COR-L47 (cell line): ENCODE data around the gene PTPRC.
A peak's percentile ranks its signal among the peaks of the same experiment; 100 is the strongest.

Experiments
- DNase-seq: peaks from one replicate; lab custom pipeline; 2025; lab: John Stamatoyannopoulos, UW

The PTPRC gene

DNA sequence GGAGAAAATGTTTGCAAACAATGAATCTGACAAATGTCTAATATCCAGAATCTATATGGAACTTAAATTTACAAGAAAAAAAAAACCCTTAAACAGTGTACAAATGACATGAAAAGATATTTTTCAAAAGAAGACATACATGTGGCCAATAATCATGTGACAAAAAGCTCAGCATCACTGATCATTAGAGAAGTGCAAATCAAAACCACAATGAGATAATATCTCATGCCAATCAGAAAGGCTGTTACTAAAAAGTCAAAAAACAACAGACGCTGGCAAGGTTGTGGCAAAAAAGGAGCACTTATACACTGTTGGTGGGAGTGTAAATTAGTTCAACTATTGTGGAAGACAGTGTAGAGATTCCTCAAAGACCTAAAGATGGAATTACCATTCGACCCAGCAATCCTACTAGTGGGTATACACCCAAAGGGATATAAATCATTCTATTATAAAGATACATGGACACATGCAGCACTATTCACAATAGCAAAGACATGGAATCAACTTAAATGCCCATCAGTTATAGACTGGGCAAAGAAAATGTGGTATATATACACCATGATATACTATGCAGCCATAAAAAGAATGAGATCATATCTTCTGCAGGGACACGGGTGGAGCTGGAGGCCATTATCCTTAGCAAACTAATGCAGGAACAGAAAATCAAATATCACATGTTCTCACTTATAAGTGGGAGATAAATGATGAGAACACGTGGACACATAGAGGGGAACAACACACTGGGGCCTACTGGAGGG lies 123.2 kb downstream of the PTPRC start:
- DNase-seq, result no peak

DNA sequence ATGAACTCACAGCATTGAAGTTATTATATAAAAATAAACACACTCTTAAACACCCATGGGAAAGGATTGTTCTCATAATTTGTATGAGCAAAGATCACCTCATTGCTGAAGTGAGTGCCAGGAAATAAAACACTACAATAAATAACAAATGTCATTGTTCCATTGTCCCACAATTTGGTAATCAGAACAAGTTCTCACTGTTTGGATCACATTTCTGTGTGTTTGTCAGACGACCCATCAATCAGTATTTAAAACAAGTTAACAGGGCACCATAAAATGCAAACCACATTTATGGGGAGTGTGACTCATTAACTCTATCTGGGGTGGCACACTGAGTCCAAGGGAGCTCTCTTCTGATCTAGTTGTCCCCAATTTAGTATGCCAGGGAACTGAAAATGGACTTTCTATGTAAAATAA lies 124.5 kb downstream of the PTPRC start:
- DNase-seq, result no peak

DNA sequence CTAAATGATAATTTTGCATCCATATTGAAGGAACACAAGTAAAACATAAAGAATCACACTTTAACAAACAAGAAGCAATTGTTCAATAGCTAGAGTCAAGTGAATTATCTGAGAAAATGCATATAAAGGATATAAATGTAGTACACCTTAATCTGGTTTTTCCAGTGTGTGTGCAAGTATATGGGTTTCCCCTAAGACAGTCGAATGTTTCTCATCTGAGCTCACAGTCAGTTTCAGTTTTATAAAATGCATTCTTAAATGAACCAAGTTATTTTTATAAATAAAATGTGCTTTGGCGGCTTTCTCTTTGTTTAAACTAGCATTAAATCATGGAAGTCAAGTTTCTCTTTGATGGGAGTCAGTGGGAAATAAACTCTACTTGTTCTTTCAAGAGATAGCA lies 125.9 kb downstream of the PTPRC start:
- DNase-seq, result no peak

DNA sequence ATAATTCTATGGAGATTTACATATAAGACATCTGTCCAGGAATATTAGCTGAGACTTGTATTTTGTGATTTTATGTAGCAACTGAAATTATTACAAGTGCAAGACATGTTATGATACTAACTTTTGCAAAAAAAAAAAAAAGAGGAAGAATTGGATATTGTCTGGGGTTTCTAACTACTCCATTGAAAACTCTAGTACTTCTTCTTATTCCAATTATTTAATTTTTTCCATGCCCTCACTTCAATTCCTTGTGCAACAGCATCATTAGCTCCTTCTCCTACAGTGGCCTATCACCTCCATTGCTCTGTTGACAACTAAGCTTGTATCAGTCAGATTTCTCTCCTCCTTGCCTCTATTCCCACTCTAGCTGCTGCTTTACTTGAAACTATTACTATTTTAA lies 126.6 kb downstream of the PTPRC start:
- DNase-seq, result no peak

DNA sequence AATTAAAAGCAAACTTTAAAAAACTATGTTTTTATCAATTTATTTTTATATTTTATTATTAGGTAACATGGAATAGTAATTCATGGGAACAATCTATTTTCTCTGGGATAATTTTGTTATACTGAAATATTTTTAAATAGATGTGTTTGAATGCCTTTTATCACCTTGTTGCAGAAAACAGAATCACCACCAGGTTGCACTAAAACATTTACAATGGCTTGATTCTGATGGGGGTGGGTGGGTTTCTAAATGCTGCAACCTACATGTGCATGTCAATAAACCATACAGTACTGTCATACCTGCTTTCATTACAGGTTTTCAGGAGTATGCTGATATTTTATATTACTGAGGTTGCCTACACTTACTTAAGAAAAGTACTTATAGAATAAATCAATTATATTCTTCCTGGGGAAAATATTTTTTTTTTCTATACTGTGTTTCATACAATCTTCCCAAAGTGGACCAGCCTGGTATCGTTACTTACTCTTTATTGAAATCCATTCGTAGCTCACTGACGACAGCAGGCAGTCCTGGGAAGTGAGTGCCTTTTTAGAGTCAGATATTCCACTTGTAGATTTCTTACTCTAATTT lies 132.8 kb downstream of the PTPRC start:
- DNase-seq, result peak; percentile 71

DNA sequence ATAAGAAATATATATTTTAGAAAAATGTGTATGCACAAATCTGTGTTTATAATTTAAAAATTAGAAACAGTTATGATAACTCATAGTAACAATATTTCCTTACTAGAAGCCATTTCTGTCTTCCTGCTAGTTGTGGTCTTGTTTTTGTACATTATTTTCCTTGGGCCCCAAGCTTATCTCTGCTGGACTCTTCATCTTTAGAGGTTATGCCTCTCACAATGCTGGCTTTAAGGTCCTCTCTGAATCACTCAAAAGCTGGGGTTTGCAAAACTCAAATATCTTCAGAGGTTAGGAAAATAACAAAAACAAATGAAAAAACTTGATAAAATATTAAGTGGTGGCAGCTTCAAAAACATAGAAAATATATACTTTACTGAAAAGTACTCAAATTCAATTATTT lies 133.8 kb downstream of the PTPRC start:
- DNase-seq, result no peak

DNA sequence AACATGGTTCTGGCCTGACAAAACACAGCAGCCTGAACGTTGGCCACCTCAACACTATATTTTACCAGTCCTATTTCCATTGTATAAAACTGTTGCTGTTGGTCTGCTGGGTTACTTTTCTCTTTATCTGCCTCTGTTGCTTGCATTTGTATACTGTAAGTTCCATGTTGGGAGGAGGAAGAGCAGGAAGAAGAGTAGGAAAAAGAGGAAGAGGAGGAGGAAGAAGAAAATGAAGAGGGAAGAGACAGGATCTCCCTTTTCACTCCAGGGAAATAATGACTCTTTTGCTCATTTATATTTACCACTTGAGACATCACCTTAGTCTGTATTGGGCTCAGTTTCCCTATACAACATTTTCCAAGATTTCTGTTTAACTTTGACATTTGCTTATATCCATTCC lies 134.2 kb downstream of the PTPRC start:
- DNase-seq, result no peak

DNA sequence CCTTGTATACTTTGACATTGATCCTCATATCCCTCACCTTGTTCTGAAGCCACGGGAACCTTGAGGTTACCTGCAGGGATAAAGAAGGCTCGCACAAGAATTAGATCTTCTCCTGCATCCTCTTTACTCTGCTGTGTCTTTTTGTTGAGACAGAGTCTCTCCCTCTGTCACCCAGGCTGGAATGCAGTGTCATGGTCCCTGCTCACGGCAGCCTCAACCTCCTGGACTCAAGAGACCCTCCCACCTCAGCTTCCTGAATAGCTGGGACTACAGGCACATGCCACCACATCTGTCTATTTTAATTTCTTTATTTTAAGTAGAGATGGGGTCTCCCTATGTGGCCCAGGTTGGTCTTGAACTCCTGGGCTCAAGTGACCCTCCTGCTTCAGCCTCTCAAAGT lies 134.7 kb downstream of the PTPRC start:
- no peak for DNase-seq

DNA sequence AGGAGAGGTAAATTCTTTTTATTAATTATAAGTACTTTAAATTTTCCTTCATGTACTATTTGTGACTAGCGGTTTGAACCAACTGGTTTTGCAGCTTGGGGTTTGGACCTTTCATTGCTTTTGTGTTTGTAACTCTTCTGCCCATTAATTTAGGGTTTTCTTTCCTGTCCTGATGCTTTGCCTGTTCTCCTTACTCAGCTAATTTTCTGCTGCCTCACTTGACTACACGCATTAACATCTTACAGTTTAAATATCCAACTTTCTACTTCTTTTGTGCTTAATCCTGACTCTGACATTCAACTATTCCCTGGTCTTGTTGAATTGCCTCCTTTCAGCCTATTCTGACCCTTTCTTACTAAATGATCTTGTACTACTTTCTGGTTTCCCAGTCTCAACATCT lies 135.6 kb downstream of the PTPRC start:
- no peak for DNase-seq

DNA sequence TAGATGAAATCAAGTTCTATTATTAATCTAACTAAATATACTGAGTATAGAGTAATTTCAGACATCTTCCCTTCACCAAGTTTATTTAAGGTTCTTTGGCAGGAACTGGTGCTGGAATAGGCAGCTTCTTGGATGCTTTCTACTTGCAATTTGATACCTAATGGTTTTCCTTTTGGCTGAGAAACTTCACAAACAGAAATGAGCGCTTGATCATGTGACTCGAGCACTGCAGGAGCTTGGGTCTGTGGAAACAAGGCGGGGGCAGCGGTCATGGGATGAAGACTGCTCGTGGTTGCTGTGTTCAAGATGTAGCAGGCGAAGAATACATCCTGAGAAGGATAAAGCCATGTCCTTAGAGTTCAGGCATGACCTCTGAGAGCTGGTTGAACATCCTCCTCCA lies 136.8 kb downstream of the PTPRC start:
- no peak for DNase-seq

DNA sequence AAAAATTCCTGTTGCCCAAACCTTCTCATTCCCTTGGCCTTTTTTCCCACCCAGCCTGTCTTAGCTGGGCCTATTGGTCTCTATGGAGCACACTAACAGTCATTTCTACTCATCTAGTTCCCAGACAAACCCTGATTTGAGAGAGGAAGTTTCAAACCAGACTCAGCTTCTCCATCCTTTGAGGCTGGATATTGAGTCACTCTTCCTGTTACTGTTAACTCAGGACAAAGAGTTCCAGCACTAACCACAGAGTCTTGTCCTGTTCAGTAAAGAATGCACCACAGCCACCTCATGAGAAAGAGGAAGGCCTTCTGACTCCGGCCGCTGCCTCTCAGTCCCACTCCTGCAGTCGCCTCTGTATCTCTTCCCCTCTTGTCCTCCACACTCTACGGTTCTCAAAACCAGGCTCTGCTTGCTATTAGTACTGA lies 137.8 kb downstream of the PTPRC start:
- DNase-seq, result no peak

DNA sequence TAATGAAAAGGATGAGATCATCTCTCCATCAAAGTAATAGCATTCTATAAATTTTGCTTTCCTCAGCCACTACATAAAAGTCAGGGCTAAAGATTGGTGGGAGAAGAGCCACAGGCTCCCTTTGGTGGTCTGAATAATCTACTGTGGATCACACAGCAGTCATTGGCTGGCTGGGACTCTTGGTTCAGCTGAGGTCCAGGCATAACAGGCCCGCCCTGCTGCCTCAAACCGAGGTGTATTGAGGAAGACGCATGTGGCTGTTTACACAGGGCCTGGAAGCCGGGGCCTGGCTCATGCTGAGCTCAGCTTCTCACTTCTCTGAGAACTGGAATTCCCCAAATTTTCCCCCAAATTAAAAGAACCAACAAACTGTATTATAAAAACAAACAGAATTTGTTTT lies 139.2 kb downstream of the PTPRC start:
- no peak for DNase-seq

DNA sequence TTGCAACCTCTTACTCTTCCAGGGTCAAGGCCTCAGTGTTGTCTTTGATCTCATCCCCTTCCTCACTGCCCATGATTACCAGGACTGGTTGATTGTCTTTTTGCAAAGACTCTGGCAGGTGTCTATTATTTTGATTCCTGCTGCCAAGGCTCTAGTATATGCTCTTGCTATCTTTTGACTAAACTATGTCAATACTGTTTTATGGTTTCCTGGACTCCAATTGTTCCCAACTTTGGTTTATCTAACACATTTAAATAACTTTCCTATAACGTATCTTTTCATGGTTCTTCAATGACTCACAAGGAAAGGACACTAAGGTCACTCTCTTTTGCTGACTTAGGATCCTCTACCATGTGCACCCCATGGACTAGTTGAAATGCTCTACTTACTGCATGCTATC lies 141.5 kb downstream of the PTPRC start:
- no peak for DNase-seq

DNA sequence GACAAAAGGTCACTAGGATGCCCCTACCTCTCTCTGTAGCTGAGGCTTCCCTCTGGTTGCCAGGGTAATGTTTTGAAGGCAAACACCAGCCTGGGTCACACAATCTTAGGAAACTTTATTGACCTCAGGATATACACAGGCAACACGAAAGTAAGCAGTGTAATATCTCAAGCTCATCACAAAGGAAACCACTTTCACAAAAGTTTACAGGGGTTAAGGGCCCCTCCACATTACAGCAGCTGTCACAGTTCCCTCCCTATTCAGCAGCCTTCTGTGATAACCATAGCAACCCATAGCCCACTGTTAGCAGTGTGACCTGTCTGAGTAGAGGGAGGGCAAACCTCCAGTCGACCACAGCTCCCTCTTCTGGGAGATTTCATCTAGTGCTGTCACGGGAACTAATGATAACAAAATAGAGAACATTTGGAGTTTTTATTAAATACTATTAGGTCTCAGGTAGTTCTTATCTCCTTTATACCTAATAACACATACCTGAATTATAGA lies 149.8 kb downstream of the PTPRC start:
- DNase-seq, result no peak

DNA sequence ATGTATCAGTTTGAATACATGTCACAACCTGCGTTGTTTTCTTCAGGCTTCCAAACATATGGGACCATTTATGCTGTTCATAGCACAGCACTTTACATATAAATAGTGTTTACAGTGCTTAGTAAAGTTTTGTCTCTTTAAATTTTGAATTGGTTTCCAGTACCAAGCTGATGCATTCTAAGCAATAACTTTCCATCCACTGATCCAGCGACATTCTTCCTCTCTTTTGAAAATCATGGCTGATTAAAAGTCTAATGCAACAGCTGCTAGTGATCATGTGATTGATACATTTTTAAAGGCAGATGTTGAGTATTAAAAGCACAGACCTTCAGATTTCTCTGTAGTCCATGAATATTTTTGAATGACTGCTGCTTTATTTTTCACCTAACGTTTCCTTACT lies 154.9 kb downstream of the PTPRC start:
- DNase-seq, result no peak

DNA sequence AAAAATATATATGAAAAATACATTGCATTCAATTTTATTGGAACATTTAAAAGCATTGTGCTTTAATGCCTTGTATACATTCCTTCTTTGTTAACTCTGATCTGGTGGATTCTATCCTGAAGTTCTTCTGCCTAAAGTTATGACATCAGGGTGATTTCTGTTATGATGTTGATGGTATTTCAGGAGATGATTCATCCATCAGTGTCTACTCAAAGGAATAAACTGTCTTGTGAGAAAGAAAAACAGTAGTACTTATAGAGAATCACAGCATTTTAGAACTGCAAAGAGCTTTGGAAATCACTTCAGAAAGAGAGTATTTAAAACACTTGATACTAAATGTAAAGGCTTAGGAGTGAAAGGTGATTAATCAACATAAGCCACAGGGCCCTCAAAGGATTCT lies 155.7 kb downstream of the PTPRC start:
- no peak for DNase-seq

DNA sequence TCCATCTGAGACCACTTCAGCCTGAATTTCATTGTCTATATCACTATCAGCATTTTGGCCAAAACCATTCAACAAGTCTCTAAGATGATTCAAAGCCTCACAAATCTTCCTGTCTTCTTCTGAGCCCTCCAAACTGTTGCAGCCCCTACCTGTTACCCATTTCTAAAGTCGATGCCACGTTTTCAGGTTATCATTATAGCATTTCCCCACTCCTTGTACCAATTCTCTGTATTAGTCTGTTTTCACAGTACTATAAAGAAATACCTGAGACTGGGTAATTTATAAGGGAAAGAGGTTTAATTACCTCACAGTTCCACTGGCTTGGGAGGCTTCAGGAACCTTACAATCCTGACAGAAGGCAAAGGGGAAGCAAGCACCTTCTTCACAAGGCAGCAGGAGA lies 158.8 kb downstream of the PTPRC start:
- no peak for DNase-seq

DNA sequence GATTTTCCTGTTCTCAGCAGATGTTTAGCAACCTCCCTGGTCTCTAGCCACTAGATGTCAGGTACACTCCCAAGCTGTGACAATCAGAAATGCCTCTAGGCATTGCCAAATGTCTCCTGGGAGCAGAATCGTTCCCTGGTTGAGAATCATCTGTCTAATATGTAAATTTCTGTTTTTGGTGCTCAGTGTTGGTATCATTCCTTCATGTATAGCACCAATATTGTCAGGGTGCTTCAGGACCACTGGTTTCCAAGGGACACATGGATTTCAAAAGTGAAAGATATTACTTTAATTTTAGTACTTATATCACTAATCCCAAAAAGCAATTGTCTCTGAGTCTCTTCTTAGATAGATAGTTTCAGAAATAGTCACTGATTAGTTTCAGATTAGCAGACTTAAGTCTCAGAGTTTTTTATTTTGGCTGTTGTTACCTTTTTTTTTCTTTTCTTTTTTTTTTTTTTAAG lies 160.1 kb downstream of the PTPRC start:
- no peak for DNase-seq

DNA sequence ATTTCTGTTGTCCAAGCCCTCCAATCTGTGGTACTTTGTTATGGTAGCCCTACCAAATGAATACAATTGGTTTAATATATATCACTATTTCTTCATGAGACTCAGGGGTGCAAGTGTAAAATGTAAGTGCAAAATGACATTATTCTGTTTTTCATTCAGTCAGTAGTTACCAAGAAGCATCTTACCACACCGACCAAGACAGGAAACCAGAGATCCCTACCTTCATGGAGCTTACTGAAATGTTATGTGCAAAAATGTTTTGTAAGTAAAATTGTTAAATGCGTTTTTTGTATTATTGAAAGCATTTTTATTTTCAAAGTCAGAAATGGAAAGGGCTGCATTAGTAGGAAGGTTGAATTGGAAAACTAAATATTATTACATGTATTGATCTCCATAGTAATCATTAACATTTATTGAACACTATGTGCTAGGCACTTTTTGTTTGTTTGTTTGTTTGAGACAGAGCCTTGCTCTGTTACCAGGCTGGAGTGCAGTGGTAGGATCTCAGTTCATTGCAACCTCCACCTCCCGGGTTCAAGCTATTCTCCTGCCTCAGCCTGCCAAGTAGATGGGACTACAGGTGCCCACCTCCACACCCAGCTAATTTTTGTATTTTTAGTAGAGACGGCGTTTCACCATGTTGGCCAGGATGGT lies 166.8 kb downstream of the PTPRC start:
- no peak for DNase-seq

DNA sequence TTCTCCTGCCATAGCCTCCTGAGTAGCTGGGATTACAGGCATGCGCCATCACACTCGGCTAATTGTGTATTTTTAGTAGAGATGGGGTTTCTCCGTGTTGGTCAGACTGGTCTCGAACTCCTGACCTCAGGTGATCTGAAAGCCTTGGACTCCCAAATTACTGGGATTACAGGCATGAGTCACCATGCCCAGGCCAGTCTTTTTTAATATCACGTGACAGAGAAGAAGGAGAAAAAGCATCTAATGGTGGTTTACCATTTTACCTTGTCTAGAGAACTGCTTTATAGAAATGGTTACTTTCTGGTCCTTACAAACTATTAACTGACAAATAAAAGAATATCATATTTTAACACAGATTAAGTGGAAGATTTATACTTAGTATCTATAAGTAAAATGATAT lies 168.0 kb downstream of the PTPRC start:
- DNase-seq, result no peak
